Hepatocyte (in vitro differentiated cells): ENCODE measurements around the gene ZNF318. TPM values are rescaled to one million over a fixed set of nuclear protein-coding genes. Genes with fewer than 3 reads are reported as not detected.
A peak's percentile ranks its signal among the peaks of the same experiment; 100 is the strongest.
"Not testable (repeated sequence)": the region's sequence is repeated elsewhere in the genome, so short reads cannot be mapped to it uniquely, and the experiment has no call there.

Experiments
- DNase-seq: peaks from one replicate; pipeline ENCODE4 v3.0.0-alpha.2; 2016; ENCODE audit warnings: low spot score
- H2AFZ ChIP-seq: fragments of 200-600 bp; sonication (generic); 2 replicates; pipeline ENCODE4 v1.6.0; 2016; ENCODE audit warnings: antibody characterized with exemption, mild to moderate bottlenecking
- H3K27ac ChIP-seq: fragments of 200-600 bp; sonication (generic); 2 replicates; pipeline ENCODE4 v1.5.1; 2016; ENCODE audit warnings: mild to moderate bottlenecking
- H3K27me3 ChIP-seq: fragments of 200-600 bp; sonication (generic); 2 replicates; pipeline ENCODE4 v1.6.1; 2016
- H3K36me3 ChIP-seq: fragments of 200-600 bp; sonication (generic); replicated peaks from 2 replicates; pipeline ENCODE4 v1.5.1; 2016; ENCODE audit warnings: low read depth; ENCODE audit not compliant: insufficient read depth
- H3K4me1 ChIP-seq: fragments of 200-600 bp; sonication (generic); 2 replicates; pipeline ENCODE4 v1.5.1; 2016; ENCODE audit warnings: mild to moderate bottlenecking, moderate library complexity; ENCODE audit not compliant: insufficient read depth
- H3K4me2 ChIP-seq: fragments of 200-600 bp; sonication (generic); 2 replicates; pipeline ENCODE4 v1.6.0; 2016
- H3K4me3 ChIP-seq: fragments of 200-600 bp; sonication (generic); 2 replicates; pipeline ENCODE4 v1.5.1; 2016; ENCODE audit warnings: mild to moderate bottlenecking
- H3K79me2 ChIP-seq: fragments of 200-600 bp; sonication (generic); 2 replicates; pipeline ENCODE4 v1.6.0; 2017; ENCODE audit warnings: mild to moderate bottlenecking
- H3K9me2 ChIP-seq: fragments of 200-600 bp; sonication (generic); replicated peaks from 2 replicates; pipeline ENCODE4 v1.6.0; 2017; ENCODE audit warnings: mild to moderate bottlenecking; ENCODE audit not compliant: insufficient read depth
- H3K9me3 ChIP-seq: fragments of 200-600 bp; sonication (generic); 2 replicates; pipeline ENCODE4 v1.5.1; 2016; ENCODE audit warnings: low read depth, mild to moderate bottlenecking
- H4K20me1 ChIP-seq: fragments of 200-600 bp; sonication (generic); 2 replicates; pipeline ENCODE4 v1.6.0; 2016; ENCODE audit warnings: mild to moderate bottlenecking; ENCODE audit not compliant: insufficient read depth, poor library complexity, severe bottlenecking
- CTCF ChIP-seq: fragments of 200-600 bp; sonication (generic); IDR thresholded peaks from 2 replicates; pipeline ENCODE4 v1.5.1; 2016; ENCODE audit warnings: antibody characterized with exemption, mild to moderate bottlenecking; ENCODE audit not compliant: poor library complexity
- EZH2 ChIP-seq: fragments of 200-600 bp; sonication (generic); IDR thresholded peaks from 2 replicates; pipeline ENCODE4 v1.6.1; 2016; ENCODE audit warnings: antibody characterized with exemption, mild to moderate bottlenecking, borderline replicate concordance
- EZH2phosphoT487 ChIP-seq: fragments of 200-600 bp; sonication (generic); IDR thresholded peaks from one replicate; pipeline ENCODE4 v1.6.1; 2018; ENCODE audit warnings: antibody characterized with exemption, mild to moderate bottlenecking, low read depth, moderate library complexity; ENCODE audit not compliant: unreplicated experiment, severe bottlenecking
- WGBS: methylation state at CpG from one replicate; pipeline ENCODE4 v1.1.6; 2016; ENCODE audit warnings: low lambda C conversion rate; ENCODE audit errors: missing lambda C conversion rate; 5-methylcytosine and 5-hydroxymethylcytosine counted together
- polyA plus RNA-seq: library from polyadenylated mRNA; unstranded; fragments of >200 nt; fragmentation: Nextera tagmentation; extraction: Ambion mirVana; gene quantifications from 2 replicates; pipeline ENCODE4 v1.2.1, GENCODE V29; 2016
- total RNA-seq: library from RNA; depleted of rRNA; stranded (reverse); fragments of >200 nt; gene quantifications from 2 replicates; pipeline ENCODE4 v1.2.3, GENCODE V29; 2014

The ZNF318 gene
- total and polyA plus RNA-seq, 2 experiments from 2014 or later = 6.9 to 13.4 TPM

- TF ChIP-seq CTCF = no peak
- Histone ChIP-seq H3K4me1 (peaks cover 7% of the 10 kb centered on the region), H3K36me3 (no peaks in the 10 kb centered on the region), H3K4me2 (peak overlapping the region; percentile 75), H3K9me3 (no peaks in the 10 kb centered on the region), H3K4me3 (no peak overlapping the region), H4K20me1 (no peaks in the 10 kb centered on the region), H2AFZ (peak overlapping the region; percentile 83), H3K27me3 (no peaks in the 10 kb centered on the region), H3K9me2 (no peaks in the 10 kb centered on the region), H3K27ac (peak overlapping the region; percentile 37), H3K79me2 (peaks cover 9% of the 10 kb centered on the region)
- WGBS = 69% methylated on average over 5 of the region's 5 CpGs
- no peak for DNase-seq
These were observed 24.2 kb upstream of the ZNF318 start for GRCh38 chr6:43393602-43394001.

GRCh38 chr6:43393133-43393532 is 23.7 kb upstream of the ZNF318 start:
- not testable (repeated sequence) for H3K4me3 ChIP-seq, H3K4me1 ChIP-seq, H3K27me3 ChIP-seq, H3K79me2 ChIP-seq, H3K36me3 ChIP-seq, DNase-seq, H4K20me1 ChIP-seq, H3K9me2 ChIP-seq, H3K9me3 ChIP-seq
- Histone ChIP-seq H2AFZ (peak overlapping the region; percentile 83), H3K4me2 (peak overlapping the region; percentile 75), H3K27ac (peak overlapping the region; percentile 37)
- WGBS = 16% methylated on average over 11 of the region's 11 CpGs

- H3K27ac ChIP-seq = peak overlapping the region; percentile 68
- H3K27me3 ChIP-seq = no peaks in the 10 kb centered on the region
- 29% methylated on average over 13 of the region's 13 CpGs for WGBS
- peak overlapping the region; percentile 6 for H2AFZ ChIP-seq
- H3K9me3 ChIP-seq = no peaks in the 10 kb centered on the region
- peak; percentile 15 for DNase-seq
- peaks cover 9% of the 10 kb centered on the region for H3K79me2 ChIP-seq
- peak overlapping the region; percentile 75 for H3K4me2 ChIP-seq
- peaks cover 7% of the 10 kb centered on the region for H3K4me1 ChIP-seq
- TF ChIP-seq EZH2phosphoT487 (no peak), CTCF (no peak), EZH2 (no peak)
- H3K4me3 ChIP-seq = no peak overlapping the region
- no peaks in the 10 kb centered on the region for H4K20me1 ChIP-seq
- H3K9me2 ChIP-seq = no peaks in the 10 kb centered on the region
- H3K36me3 ChIP-seq = no peaks in the 10 kb centered on the region
These were observed 22.1 kb upstream of the ZNF318 start for GRCh38 chr6:43391440-43392031.

GRCh38 chr6:43390753-43391439 is 21.4 kb upstream of the ZNF318 start:
- not testable (repeated sequence) for H3K9me3 ChIP-seq, H3K27me3 ChIP-seq, H3K4me1 ChIP-seq, H3K9me2 ChIP-seq, H3K4me3 ChIP-seq, H3K36me3 ChIP-seq, H3K79me2 ChIP-seq, H4K20me1 ChIP-seq
- Histone ChIP-seq H3K27ac (peak overlapping the region; percentile 68), H2AFZ (peak overlapping the region; percentile 6), H3K4me2 (peak overlapping the region; percentile 75)
- TF ChIP-seq CTCF = peak; percentile 20
- WGBS = 41% methylated on average over 10 of the region's 10 CpGs
- DNase-seq = peak; percentile 30
